K562 (cell line): ENCODE measurements around the gene CERCAM. TPM values are rescaled to one million over a fixed set of nuclear protein-coding genes. Genes with fewer than 3 reads are reported as not detected.

ENCODE experiments used
- AFF1 ChIP-seq, 2 experiments: fragments of 450-650 bp; IDR thresholded peaks; 2 replicates each; pipeline ENCODE4 v1.6.1; 2018; ENCODE audit warnings: mild to moderate bottlenecking in 2 of 2, low read depth in 1 of 2; ENCODE audit not compliant: partially characterized antibody in 2 of 2
- FOS ChIP-seq: IDR thresholded peaks from 3 replicates; pipeline ENCODE4 v1.6.1; 2011; ENCODE audit not compliant: insufficient read length; ENCODE audit errors: extremely low read depth
- GATA2 ChIP-seq: sonication (generic); formaldehyde crosslinking; IDR thresholded peaks from 2 replicates; pipeline ENCODE4 v1.4.0; 2020; ENCODE audit warnings: mild to moderate bottlenecking, missing genetic modification reagents
- HMGN3 ChIP-seq: IDR thresholded peaks from 2 replicates; pipeline ENCODE4 v1.6.1; 2011; ENCODE audit warnings: borderline replicate concordance, low read depth, mild to moderate bottlenecking, mixed read lengths, low read length; ENCODE audit not compliant: insufficient read length; ENCODE audit errors: extremely low read depth
- JUND ChIP-seq, 2 experiments: IDR thresholded peaks; 2 replicates in 1 of 2; 3 replicates in 1 of 2; pipeline ENCODE4 v1.6.1; 2011; ENCODE audit warnings: borderline replicate concordance in 2 of 2, low read depth in 2 of 2, low read length in 2 of 2, improper control_type of control experiment in 1 of 2, missing biosample characterization in 1 of 2, missing genetic modification characterization in 1 of 2, missing genetic modification reagents in 1 of 2
- NR2C1 ChIP-seq, 2 experiments: fragments of 450-650 bp; IDR thresholded peaks; 2 replicates each; pipeline ENCODE4 v1.6.1; 2017; ENCODE audit warnings: mild to moderate bottlenecking in 2 of 2, antibody characterized with exemption in 1 of 2, inconsistent platforms in 1 of 2, missing compliant biosample characterization in 1 of 2, missing genetic modification characterization in 1 of 2
- SP2 ChIP-seq: IDR thresholded peaks from 2 replicates; pipeline ENCODE4 v1.6.1; 2011; ENCODE audit warnings: mild to moderate bottlenecking, low read depth, low read length, moderate library complexity; ENCODE audit not compliant: poor library complexity, severe bottlenecking; ENCODE audit errors: extremely low read depth
- SREBF2 ChIP-seq: sonication (generic); formaldehyde crosslinking; IDR thresholded peaks from 2 replicates; pipeline ENCODE4 v1.4.0; 2020; ENCODE audit warnings: mild to moderate bottlenecking, missing genetic modification reagents
- SUPT5H ChIP-seq: fragments of 450-650 bp; IDR thresholded peaks from 2 replicates; pipeline ENCODE4 v1.6.1; 2016
- ZBTB11 ChIP-seq, 3 experiments: fragments of 200-800 bp in 1 of 3; fragments of 250-450 bp in 1 of 3; fragments of 450-650 bp in 1 of 3; sonication (Bioruptor Pico) in 1 of 3; sonication (Bioruptor generic) in 1 of 3; formaldehyde crosslinking in 1 of 3; IDR thresholded peaks; 2 replicates each; pipeline versions ENCODE4 v1.6.1 to v1.8.0; 2016 to 2022; ENCODE audit warnings: mild to moderate bottlenecking in 2 of 3, missing genetic modification characterization in 2 of 3, missing compliant biosample characterization in 1 of 3, moderate library complexity in 1 of 3
- ZBTB43 ChIP-seq: sonication (generic); formaldehyde crosslinking; IDR thresholded peaks from 2 replicates; pipeline ENCODE4 v1.8.0; 2023; ENCODE audit warnings: mild to moderate bottlenecking, missing genetic modification reagents
- ZNF12 ChIP-seq: sonication (generic); formaldehyde crosslinking; IDR thresholded peaks from 2 replicates; pipeline ENCODE4 v1.4.0; 2020; ENCODE audit warnings: mild to moderate bottlenecking, missing genetic modification reagents
- polyA plus RNA-seq, 8 experiments: library from polyadenylated mRNA; depleted of rRNA in 4 of 8; stranded (reverse) in 5 of 8; unstranded in 3 of 8; fragments of >200 nt; fragmentation: Nextera tagmentation in 2 of 8; fragmentation: Illumina TruSeq in 1 of 8; extraction: Ambion mirVana in 2 of 8; extraction: Trizol in 1 of 8; gene quantifications; 2 replicates each; pipeline versions ENCODE4 v1.2.1 to v1.2.3, GENCODE V29; 2011 to 2014; ENCODE audit warnings: inconsistent platforms in 1 of 8, missing spikeins in 1 of 8
- total RNA-seq, 7 experiments: library from RNA; depleted of rRNA in 6 of 7; stranded (reverse); fragments of >200 nt in 6 of 7; fragmentation: Illumina TruSeq in 2 of 7; extraction: Trizol in 2 of 7; gene quantifications; 2 replicates each; pipeline versions ENCODE4 v1.2.1 to v1.2.3, GENCODE V29; 2011 to 2021; ENCODE audit warnings: low replicate concordance in 1 of 7

Gene CERCAM
- total and polyA plus RNA-seq, 9 of the 15 experiments (the other 6 are each of a cell fraction or from before 2014, with no cell fraction given) = 0.75 to 24.0 (median 18.0) TPM

- TF ChIP-seq ZBTB43 (peak; percentile 74; the same call in 1 of the 2 replicates), ZBTB11 (CRISPR knock-in tag; IDR thresholded peaks at IDR 0.05) (peak in 1 of 3 experiments; percentile 80; a peak in 2 of 6 replicates), ZNF12 (CRISPR knock-in tag) (peak; percentile 47; the same call in 1 of the 2 replicates), SREBF2 (no peak), JUND (IDR thresholded peaks at IDR 0.05; ENCODE audit: borderline replicate concordance, low read depth, low read length) (peak; percentile 42), JUND (tag; IDR thresholded peaks at IDR 0.05; ENCODE audit: borderline replicate concordance, low read depth, low read length) (0 out of 3 replicates have a peak, but pooled peaks have one; percentile 27), NR2C1 (IDR thresholded peaks at IDR 0.05) (no peak), NR2C1 (tag; IDR thresholded peaks at IDR 0.05) (0 out of 2 replicates have a peak, but pooled peaks have one; percentile 14), HMGN3 (peak; percentile 42), GATA2 (peak; percentile 80), SP2 (peak; percentile 17), AFF1 (IDR thresholded peaks at IDR 0.05; ENCODE audit: low read depth in 1 of 2, partially characterized antibody in 2 of 2) (no peak), SUPT5H (peak; percentile 80), FOS (no peak)
These were observed 8.2 kb downstream of the CERCAM start (continued) for GRCh38 chr9:128428644-128429512.
